NCI-H524 (cell line): ENCODE measurements around the gene CCDC88A.
"Not testable (repeated sequence)": the region's sequence is repeated elsewhere in the genome, so short reads cannot be mapped to it uniquely, and the experiment has no call there.

Experiments used
- DNase-seq, 2 experiments: peaks; one replicate each; lab custom pipeline; 2025; lab: John Stamatoyannopoulos, UW

CCDC88A gene

GRCh38 chr2:55296393-55296792, 123.3 kb downstream of the CCDC88A start:
- DNase-seq, result no peak

GRCh38 chr2:55283083-55283482, 136.6 kb downstream of the CCDC88A start:
- no peak for DNase-seq

- peak; percentile 59 to 79 for DNase-seq
Measured at GRCh38 chr2:55282110-55282917, 137.3 kb downstream of the CCDC88A start.

GRCh38 chr2:55280851-55281546, 138.7 kb downstream of the CCDC88A start:
- DNase-seq, result not testable (repeated sequence)

GRCh38 chr2:55279859-55280424, 139.7 kb downstream of the CCDC88A start:
- DNase-seq, result not testable (repeated sequence)

- DNase-seq, result peak; percentile 86
Measured at GRCh38 chr2:55279214-55279835, 140.3 kb downstream of the CCDC88A start.

- no peak for DNase-seq
Measured at GRCh38 chr2:55277310-55277709, 142.3 kb downstream of the CCDC88A start.

GRCh38 chr2:55274346-55274745, 145.3 kb downstream of the CCDC88A start:
- DNase-seq, result not testable (repeated sequence)

GRCh38 chr2:55269645-55269990, 150.0 kb downstream of the CCDC88A start:
- peak in 1 of 2 experiments; percentile 12 for DNase-seq

GRCh38 chr2:55268907-55269644, 150.6 kb downstream of the CCDC88A start, which contains the start of gene MTIF2:
Gene MTIF2 (minus strand): TSS chr2:55269231. CDS start chr2:55263858, 5,373 bp downstream.
- DNase-seq, result peak; percentile 96 to 97

GRCh38 chr2:55268288-55268906, 151.3 kb downstream of the CCDC88A start:
- no peak for DNase-seq

- not testable (repeated sequence) for DNase-seq
Measured at GRCh38 chr2:55259586-55259985, 160.1 kb downstream of the CCDC88A start.

GRCh38 chr2:55252832-55253231, 166.8 kb downstream of the CCDC88A start:
- no peak for DNase-seq

- DNase-seq, result no peak
Measured at GRCh38 chr2:55247025-55247424, 172.6 kb downstream of the CCDC88A start.

GRCh38 chr2:55245411-55245810, 174.2 kb downstream of the CCDC88A start:
- no peak for DNase-seq

GRCh38 chr2:55242617-55243016, 177.0 kb downstream of the CCDC88A start:
- DNase-seq, result no peak

GRCh38 chr2:55241582-55241981, 178.1 kb downstream of the CCDC88A start:
- not testable (repeated sequence) for DNase-seq

GRCh38 chr2:55239656-55240222, 179.9 kb downstream of the CCDC88A start:
- no peak for DNase-seq
